ENCODE measurements around the gene FRK. TPM values are rescaled to one million over a fixed set of nuclear protein-coding genes. Genes with fewer than 3 reads are reported as not detected.
"Not testable (repeated sequence)": the region's sequence is repeated elsewhere in the genome, so short reads cannot be mapped to it uniquely, and the experiment has no call there.

The FRK gene
- total RNA-seq, 1 donor from 2014 or later = 8.1 TPM

DNA sequence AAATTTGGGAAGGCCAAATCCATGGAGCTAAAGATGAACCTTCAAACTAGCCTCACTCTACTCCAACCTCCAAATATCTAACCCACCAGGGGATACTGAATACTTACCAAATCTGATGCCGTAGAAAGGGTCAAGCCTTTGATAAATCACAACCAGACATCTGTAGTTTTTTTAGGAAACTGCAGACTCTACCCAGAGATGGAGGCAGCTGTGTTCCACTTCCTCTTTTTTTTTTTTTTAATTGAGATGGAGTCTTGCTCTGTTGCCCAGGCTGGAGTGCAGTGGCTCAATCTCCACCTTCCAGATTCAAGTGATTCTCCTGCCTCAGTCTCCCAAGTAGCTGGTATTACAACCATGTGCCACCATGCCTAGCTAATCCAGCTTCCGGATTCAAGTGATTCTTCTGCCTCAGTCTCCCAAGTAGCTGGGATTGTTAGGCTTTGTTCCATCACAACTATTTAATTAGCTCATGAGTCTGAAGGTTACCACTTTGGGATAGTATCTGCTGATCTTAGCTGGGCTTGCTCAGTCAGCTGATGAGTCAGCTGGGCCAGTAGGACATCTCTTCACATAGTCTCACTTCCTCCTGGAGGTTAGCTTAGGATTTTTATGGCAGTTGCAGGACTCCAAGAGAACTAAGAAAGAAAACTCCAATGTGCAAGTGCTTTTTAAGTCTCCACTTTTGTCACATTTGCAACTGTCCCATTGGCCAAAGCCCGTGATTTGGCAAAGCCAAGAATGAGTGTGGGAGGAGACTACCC, 13.3 kb downstream of the FRK start:
- no peak for DNase-seq (ENCODE audit: low read depth)
- no peak overlapping the region for H3K4me3 ChIP-seq (ENCODE audit: low read depth, low read length)
- TF ChIP-seq, protein P1, sequence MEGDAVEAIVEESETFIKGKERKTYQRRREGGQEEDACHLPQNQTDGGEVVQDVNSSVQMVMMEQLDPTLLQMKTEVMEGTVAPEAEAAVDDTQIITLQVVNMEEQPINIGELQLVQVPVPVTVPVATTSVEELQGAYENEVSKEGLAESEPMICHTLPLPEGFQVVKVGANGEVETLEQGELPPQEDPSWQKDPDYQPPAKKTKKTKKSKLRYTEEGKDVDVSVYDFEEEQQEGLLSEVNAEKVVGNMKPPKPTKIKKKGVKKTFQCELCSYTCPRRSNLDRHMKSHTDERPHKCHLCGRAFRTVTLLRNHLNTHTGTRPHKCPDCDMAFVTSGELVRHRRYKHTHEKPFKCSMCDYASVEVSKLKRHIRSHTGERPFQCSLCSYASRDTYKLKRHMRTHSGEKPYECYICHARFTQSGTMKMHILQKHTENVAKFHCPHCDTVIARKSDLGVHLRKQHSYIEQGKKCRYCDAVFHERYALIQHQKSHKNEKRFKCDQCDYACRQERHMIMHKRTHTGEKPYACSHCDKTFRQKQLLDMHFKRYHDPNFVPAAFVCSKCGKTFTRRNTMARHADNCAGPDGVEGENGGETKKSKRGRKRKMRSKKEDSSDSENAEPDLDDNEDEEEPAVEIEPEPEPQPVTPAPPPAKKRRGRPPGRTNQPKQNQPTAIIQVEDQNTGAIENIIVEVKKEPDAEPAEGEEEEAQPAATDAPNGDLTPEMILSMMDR (conservative IDR thresholded peaks at IDR 0.05; ENCODE audit: low read depth, low read length) = no peak

DNA sequence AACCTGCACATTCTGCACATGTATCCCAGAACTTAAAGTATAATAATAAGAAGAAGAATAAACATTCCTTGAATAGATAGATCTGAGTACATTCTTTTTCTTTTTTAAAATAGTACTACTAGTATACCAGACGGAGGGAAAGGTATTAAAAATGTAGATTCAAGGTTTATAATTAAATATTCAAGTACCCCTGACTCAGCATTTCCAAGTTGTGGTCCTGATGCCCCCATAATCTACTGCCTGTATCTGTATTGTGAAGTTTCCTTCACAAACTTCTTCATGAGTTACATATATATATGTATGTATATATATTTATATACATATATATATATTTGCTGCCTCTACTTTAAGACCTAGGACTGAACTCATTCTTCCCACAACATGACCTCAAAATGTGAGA, 14.0 kb downstream of the FRK start:
- H3K4me3 ChIP-seq (ENCODE audit: low read depth, low read length) = no peak overlapping the region
- DNase-seq (ENCODE audit: low read depth) = no peak
- TF ChIP-seq, protein P1 (conservative IDR thresholded peaks at IDR 0.05; ENCODE audit: low read depth, low read length) = no peak

DNA sequence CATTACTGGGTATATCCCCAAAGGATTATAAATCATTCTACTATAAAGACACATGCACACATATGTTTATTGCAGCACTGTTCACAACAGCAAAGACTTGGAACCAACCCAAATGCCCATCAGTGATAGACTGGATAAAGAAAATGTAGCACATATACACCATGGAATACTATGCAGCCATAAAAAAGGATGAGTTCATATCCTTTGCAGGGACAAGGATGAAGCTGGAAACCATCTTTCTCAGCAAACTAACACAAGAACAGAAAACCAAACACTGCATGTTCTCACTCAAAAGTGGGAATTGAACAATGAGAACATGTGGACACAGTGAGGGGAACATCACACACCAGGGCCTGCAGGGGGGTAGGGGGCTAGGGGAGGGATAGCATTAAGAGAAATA, 14.4 kb downstream of the FRK start:
- DNase-seq (ENCODE audit: low read depth) = not testable (repeated sequence)

DNA sequence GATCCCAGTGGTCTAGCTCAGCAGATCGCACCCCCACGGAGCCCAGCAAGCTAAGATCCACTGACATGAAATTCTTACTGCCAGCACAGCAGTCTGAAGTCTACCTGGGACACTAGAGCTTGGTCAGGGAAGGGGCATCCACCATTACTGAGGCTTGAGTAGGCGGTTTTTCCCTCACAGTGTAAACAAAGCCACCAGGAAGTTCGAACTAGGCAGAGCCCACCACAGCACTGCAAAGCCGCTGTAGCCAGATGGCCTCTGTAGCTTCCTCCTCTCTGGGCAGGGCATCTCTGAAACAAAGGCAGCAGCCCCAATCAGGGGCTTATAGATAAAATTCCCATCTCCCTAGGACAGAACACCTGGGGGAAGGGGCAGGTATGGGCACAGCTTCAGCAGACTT, 18.8 kb downstream of the FRK start:
- H3K4me3 ChIP-seq (ENCODE audit: low read depth, low read length) = no peak overlapping the region
- no peak for DNase-seq (ENCODE audit: low read depth)
- TF ChIP-seq, protein P1 (conservative IDR thresholded peaks at IDR 0.05; ENCODE audit: low read depth, low read length) = no peak

More for the DNA sequence above, 14.4 kb downstream of the FRK start:
- H3K4me3 ChIP-seq (ENCODE audit: low read depth, low read length) = not testable (repeated sequence)

DNA sequence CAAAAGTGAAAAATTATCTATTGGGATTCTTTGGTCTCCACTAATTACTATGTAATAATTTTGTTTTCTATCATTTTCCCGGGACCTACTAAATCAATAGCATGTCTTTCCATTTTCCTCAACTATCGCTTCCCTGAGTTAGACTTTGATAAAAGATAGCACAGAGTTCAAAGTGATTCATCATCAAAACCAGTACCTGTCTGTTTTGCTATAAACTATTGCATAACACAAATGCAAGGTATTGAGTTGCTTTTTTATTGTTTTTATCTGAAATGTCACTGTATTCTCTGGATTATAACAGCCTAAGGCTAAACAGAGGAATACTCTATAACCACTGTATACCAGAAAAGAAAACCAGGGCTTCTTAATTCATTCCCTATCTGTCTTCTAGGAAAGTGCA, 19.7 kb downstream of the FRK start:
- H3K4me3 ChIP-seq (ENCODE audit: low read depth, low read length) = no peak overlapping the region
- TF ChIP-seq, protein P1 (conservative IDR thresholded peaks at IDR 0.05; ENCODE audit: low read depth, low read length) = no peak
- DNase-seq (ENCODE audit: low read depth) = no peak

DNA sequence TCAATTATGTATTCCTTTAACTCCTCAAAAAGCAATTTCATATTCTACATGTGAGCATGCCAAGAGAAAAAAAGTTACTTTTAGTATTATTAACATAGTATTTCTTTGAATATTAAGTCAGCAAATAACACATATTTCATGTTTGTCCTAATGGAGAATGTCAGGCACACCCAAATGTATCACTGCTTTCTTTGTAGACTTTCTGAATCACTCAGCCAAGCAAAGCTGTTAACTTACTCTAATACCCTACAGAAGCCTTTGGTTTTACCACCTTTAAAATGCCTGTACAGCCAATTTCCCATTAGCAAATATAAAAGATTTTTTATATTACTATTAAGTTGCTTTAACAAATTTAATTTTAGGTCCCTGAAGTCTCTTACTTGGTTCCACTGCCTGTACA, 23.8 kb downstream of the FRK start:
- TF ChIP-seq, protein P1 (conservative IDR thresholded peaks at IDR 0.05; ENCODE audit: low read depth, low read length) = no peak
- DNase-seq (ENCODE audit: low read depth) = no peak
- no peak overlapping the region for H3K4me3 ChIP-seq (ENCODE audit: low read depth, low read length)

DNA sequence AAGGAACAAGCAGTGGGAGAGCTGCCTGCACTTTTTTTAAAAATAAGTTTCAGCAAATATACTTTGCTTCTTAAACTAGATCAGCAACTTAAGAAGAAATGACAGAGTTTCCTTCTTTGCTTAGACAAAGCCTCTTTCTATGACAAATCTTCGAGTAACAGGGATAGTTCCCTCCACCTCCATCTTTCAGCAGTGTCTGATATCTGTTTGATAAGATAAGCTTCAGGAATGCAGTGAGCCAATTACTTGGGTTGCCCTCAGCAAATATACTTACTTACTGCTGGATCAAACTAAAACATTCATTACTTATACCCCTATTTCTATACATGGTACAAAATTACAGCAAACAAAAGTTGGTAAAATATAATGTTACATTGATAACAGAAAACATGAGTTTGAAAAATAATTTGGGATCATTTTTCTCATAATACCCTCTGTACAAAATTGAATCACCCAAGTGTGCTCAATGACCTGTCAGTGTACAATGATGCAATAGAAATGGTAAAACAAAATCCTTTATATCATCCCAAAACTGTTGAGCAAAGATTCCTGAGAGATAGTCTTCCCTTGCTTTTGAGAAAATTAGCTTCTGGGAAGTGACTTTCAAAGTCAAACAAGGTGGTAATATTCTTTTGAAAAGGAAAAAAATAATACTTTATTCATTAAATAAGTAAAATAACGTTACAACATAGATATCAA, 24.5 kb downstream of the FRK start:
- no peak overlapping the region for H3K4me3 ChIP-seq (ENCODE audit: low read depth, low read length)
- no peak for DNase-seq (ENCODE audit: low read depth)
- TF ChIP-seq, protein P1 (conservative IDR thresholded peaks at IDR 0.05; ENCODE audit: low read depth, low read length) = no peak
